ENCODE data around the gene STMN1.

DNA sequence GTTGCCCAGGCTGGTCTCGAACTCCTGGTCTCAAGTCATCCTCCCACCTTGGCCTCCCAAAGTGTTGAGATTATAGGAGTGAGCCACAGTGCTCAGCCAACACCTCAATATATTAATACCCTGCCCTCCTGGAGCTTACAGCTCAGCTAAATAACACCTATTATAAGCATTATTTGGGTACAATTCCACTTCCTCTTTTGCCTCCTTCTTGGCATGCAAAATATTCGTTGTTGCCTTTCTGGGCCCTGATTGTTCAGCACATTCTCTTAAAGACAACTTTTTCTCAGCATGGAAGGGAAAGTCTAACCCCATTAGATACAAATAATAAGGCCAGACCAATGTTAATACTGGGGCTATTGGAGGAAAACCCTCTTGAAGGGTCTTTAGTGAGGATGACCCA, 33.5 kb downstream of the STMN1 start:
- TF ChIP-seq EP300 (conservative IDR thresholded peaks at IDR 0.05; ENCODE audit: poor library complexity, severe bottlenecking) = no peak
- TF ChIP-seq POLR2AphosphoS5 (IDR thresholded peaks at IDR 0.05) = no peak
- TF ChIP-seq CTCF (IDR thresholded peaks at IDR 0.05; ENCODE audit: poor library complexity, severe bottlenecking) = no peak
- no peak for TF ChIP-seq EZH2 (IDR thresholded peaks at IDR 0.05; ENCODE audit: borderline replicate concordance, insufficient read depth, low read length, poor library complexity, severe bottlenecking)
- no peak for TF ChIP-seq TAF1 (IDR thresholded peaks at IDR 0.05; ENCODE audit: low read depth)
- no peak for TF ChIP-seq RAD21 (conservative IDR thresholded peaks at IDR 0.05)
- no peak for TF ChIP-seq MXI1 (conservative IDR thresholded peaks at IDR 0.05; ENCODE audit: poor library complexity, severe bottlenecking)
- no peak for TF ChIP-seq REST (IDR thresholded peaks at IDR 0.05; ENCODE audit: borderline replicate concordance)
- TF ChIP-seq SMC3 (conservative IDR thresholded peaks at IDR 0.05; ENCODE audit: poor library complexity) = no peak
